ENCODE data around the gene ULK2.

DNA sequence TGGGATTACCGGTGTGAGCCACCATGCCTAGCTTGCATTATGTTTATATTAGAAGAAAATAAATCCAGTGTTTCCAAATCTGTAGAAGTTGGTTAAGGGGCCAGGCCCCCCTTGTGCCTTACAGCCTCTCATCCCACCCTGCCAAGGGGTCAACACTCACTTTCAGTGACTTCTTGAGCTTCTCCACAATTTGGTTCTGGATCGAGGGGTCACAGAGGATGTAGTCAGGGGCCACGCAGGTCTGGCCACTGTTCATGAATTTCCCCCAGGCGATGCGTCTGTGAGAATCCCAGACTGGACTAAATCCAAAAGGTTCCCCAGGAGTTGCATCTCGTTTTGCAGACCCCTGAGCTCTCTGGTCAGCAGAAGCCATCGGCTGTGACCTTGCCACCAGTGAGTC is 126.8 kb downstream of the ULK2 start:
- TF ChIP-seq, protein P1, sequence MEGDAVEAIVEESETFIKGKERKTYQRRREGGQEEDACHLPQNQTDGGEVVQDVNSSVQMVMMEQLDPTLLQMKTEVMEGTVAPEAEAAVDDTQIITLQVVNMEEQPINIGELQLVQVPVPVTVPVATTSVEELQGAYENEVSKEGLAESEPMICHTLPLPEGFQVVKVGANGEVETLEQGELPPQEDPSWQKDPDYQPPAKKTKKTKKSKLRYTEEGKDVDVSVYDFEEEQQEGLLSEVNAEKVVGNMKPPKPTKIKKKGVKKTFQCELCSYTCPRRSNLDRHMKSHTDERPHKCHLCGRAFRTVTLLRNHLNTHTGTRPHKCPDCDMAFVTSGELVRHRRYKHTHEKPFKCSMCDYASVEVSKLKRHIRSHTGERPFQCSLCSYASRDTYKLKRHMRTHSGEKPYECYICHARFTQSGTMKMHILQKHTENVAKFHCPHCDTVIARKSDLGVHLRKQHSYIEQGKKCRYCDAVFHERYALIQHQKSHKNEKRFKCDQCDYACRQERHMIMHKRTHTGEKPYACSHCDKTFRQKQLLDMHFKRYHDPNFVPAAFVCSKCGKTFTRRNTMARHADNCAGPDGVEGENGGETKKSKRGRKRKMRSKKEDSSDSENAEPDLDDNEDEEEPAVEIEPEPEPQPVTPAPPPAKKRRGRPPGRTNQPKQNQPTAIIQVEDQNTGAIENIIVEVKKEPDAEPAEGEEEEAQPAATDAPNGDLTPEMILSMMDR (IDR thresholded peaks at IDR 0.05 in 4 of 5, conservative IDR thresholded peaks at IDR 0.05 in 1 of 5) = no peak
- TF ChIP-seq POLR2A (IDR thresholded peaks at IDR 0.05) = no peak
